ENCODE measurements around the gene PDE7B.

The PDE7B gene

GRCh38 chr6:136186363-136186762 is 334.9 kb downstream of the PDE7B start:
- Histone ChIP-seq H2BK12ac (ENCODE audit: low read length) (no peak overlapping the region), H3K14ac (ENCODE audit: low read length) (no peak overlapping the region), H3K4ac (ENCODE audit: low read depth, low read length) (no peak overlapping the region), H2AK5ac (ENCODE audit: low read length) (no peak overlapping the region), H4K12ac (ENCODE audit: low read depth, low read length) (no peak overlapping the region), H3K27ac (ENCODE audit: low read depth, low read length) (no peak overlapping the region), H3K79me2 (ENCODE audit: control insufficient read depth, insufficient read depth, low read length, poor library complexity) (no peaks in the 10 kb centered on the region), H4K8ac (ENCODE audit: low read depth, low read length) (no peak overlapping the region), H3K23ac (ENCODE audit: low read length) (no peak overlapping the region), H3K4me2 (ENCODE audit: low read length) (no peak overlapping the region), H3K36me3 (ENCODE audit: control insufficient read depth in 1 of 2, insufficient read depth in 2 of 2, low read length in 2 of 2) (no peaks in the 10 kb centered on the region), H4K91ac (ENCODE audit: low read depth, low read length) (no peak overlapping the region), H3K27me3 (ENCODE audit: insufficient read depth, low read length) (no peaks in the 10 kb centered on the region), H3K9ac (ENCODE audit: low read length) (no peak overlapping the region), H3K9me3 (ENCODE audit: insufficient read depth, low read depth, low read length) (no peaks in the 10 kb centered on the region), H3K4me1 (ENCODE audit: control insufficient read depth in 1 of 2, insufficient read depth in 2 of 2, low read length in 2 of 2) (no peaks in the 10 kb centered on the region), H2BK5ac (ENCODE audit: low read depth, low read length, poor library complexity) (no peak overlapping the region), H3K18ac (ENCODE audit: low read length) (no peak overlapping the region), H2BK120ac (ENCODE audit: insufficient read depth, low read length, poor library complexity) (no peak overlapping the region), H3K79me1 (ENCODE audit: low read length) (no peaks in the 10 kb centered on the region), H2AFZ (ENCODE audit: insufficient read depth, low read length, poor library complexity) (no peak overlapping the region), H3K4me3 (ENCODE audit: low read depth, low read length) (no peak overlapping the region)
- WGBS (ENCODE audit: extremely low coverage, insufficient coverage, insufficient read length), result no CpG with 5 or more reads among the region's 1 CpG
- DNase-seq, result no peak

DNA sequence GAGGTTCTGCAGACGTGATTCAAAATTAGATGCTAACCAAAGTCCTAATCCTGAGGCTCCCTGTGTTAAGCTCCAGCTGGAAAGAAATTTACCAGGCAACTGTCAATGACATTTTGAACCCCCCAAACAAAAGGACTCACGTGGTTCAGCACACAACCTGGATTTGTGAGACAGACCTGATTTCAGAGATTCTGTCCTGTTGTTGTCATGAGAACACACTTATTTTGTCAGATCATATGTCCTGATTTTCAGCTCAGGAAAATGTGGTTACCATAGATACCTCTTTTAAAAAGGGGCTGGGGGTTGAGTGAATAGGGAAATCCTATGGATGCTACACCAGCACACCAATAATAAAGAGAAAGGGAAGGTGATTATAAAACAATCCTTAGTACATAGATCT is 337.0 kb downstream of the PDE7B start:
- H2AK5ac ChIP-seq (ENCODE audit: low read length), result no peak overlapping the region
- H3K9ac ChIP-seq (ENCODE audit: low read length), result no peak overlapping the region

GRCh38 chr6:136189104-136189503 is 337.6 kb downstream of the PDE7B start:
- H3K4me2 ChIP-seq (ENCODE audit: low read length), result no peak overlapping the region
- no peaks in the 10 kb centered on the region for H3K4me1 ChIP-seq (ENCODE audit: control insufficient read depth in 1 of 2, insufficient read depth in 2 of 2, low read length in 2 of 2)
- H2BK120ac ChIP-seq (ENCODE audit: insufficient read depth, low read length, poor library complexity), result no peak overlapping the region
- no peak overlapping the region for H4K91ac ChIP-seq (ENCODE audit: low read depth, low read length)
- no CpG with 5 or more reads among the region's 3 CpGs for WGBS (ENCODE audit: extremely low coverage, insufficient coverage, insufficient read length)
- H2AK5ac ChIP-seq (ENCODE audit: low read length), result no peak overlapping the region
- H2AFZ ChIP-seq (ENCODE audit: insufficient read depth, low read length, poor library complexity), result no peak overlapping the region
- no peak overlapping the region for H4K8ac ChIP-seq (ENCODE audit: low read depth, low read length)
- no peak overlapping the region for H3K4ac ChIP-seq (ENCODE audit: low read depth, low read length)
- H4K12ac ChIP-seq (ENCODE audit: low read depth, low read length), result no peak overlapping the region
- H2BK5ac ChIP-seq (ENCODE audit: low read depth, low read length, poor library complexity), result no peak overlapping the region
- H3K9ac ChIP-seq (ENCODE audit: low read length), result no peak overlapping the region
- no peaks in the 10 kb centered on the region for H3K36me3 ChIP-seq (ENCODE audit: control insufficient read depth in 1 of 2, insufficient read depth in 2 of 2, low read length in 2 of 2)
- H3K9me3 ChIP-seq (ENCODE audit: insufficient read depth, low read depth, low read length), result no peaks in the 10 kb centered on the region
- H3K18ac ChIP-seq (ENCODE audit: low read length), result no peak overlapping the region
- no peak overlapping the region for H3K27ac ChIP-seq (ENCODE audit: low read depth, low read length)
- no peaks in the 10 kb centered on the region for H3K79me2 ChIP-seq (ENCODE audit: control insufficient read depth, insufficient read depth, low read length, poor library complexity)
- no peaks in the 10 kb centered on the region for H3K79me1 ChIP-seq (ENCODE audit: low read length)
- no peak for DNase-seq
- H3K23ac ChIP-seq (ENCODE audit: low read length), result no peak overlapping the region
- H3K4me3 ChIP-seq (ENCODE audit: low read depth, low read length), result no peak overlapping the region
- no peak overlapping the region for H3K14ac ChIP-seq (ENCODE audit: low read length)
- no peak overlapping the region for H2BK12ac ChIP-seq (ENCODE audit: low read length)
- H3K27me3 ChIP-seq (ENCODE audit: insufficient read depth, low read length), result no peaks in the 10 kb centered on the region

More for the DNA sequence above, 337.0 kb downstream of the PDE7B start:
- H4K8ac ChIP-seq (ENCODE audit: low read depth, low read length), result no peak overlapping the region
- no peak overlapping the region for H2BK120ac ChIP-seq (ENCODE audit: insufficient read depth, low read length, poor library complexity)
- DNase-seq, result no peak
- WGBS (ENCODE audit: extremely low coverage, insufficient coverage, insufficient read length), result no CpG with 5 or more reads among the region's 2 CpGs
- no peaks in the 10 kb centered on the region for H3K9me3 ChIP-seq (ENCODE audit: insufficient read depth, low read depth, low read length)
- H3K4me3 ChIP-seq (ENCODE audit: low read depth, low read length), result no peak overlapping the region
- H3K18ac ChIP-seq (ENCODE audit: low read length), result no peak overlapping the region
- no peak overlapping the region for H2BK5ac ChIP-seq (ENCODE audit: low read depth, low read length, poor library complexity)
- H3K79me2 ChIP-seq (ENCODE audit: control insufficient read depth, insufficient read depth, low read length, poor library complexity), result no peaks in the 10 kb centered on the region
- H2AFZ ChIP-seq (ENCODE audit: insufficient read depth, low read length, poor library complexity), result no peak overlapping the region
- H3K27ac ChIP-seq (ENCODE audit: low read depth, low read length), result no peak overlapping the region
- no peaks in the 10 kb centered on the region for H3K79me1 ChIP-seq (ENCODE audit: low read length)
- H4K91ac ChIP-seq (ENCODE audit: low read depth, low read length), result no peak overlapping the region
- no peak overlapping the region for H3K23ac ChIP-seq (ENCODE audit: low read length)
- no peaks in the 10 kb centered on the region for H3K4me1 ChIP-seq (ENCODE audit: control insufficient read depth in 1 of 2, insufficient read depth in 2 of 2, low read length in 2 of 2)
- no peak overlapping the region for H3K4ac ChIP-seq (ENCODE audit: low read depth, low read length)
- no peak overlapping the region for H3K14ac ChIP-seq (ENCODE audit: low read length)
- H2BK12ac ChIP-seq (ENCODE audit: low read length), result no peak overlapping the region
- H4K12ac ChIP-seq (ENCODE audit: low read depth, low read length), result no peak overlapping the region
- no peaks in the 10 kb centered on the region for H3K27me3 ChIP-seq (ENCODE audit: insufficient read depth, low read length)
- H3K4me2 ChIP-seq (ENCODE audit: low read length), result no peak overlapping the region
- no peaks in the 10 kb centered on the region for H3K36me3 ChIP-seq (ENCODE audit: control insufficient read depth in 1 of 2, insufficient read depth in 2 of 2, low read length in 2 of 2)

DNA sequence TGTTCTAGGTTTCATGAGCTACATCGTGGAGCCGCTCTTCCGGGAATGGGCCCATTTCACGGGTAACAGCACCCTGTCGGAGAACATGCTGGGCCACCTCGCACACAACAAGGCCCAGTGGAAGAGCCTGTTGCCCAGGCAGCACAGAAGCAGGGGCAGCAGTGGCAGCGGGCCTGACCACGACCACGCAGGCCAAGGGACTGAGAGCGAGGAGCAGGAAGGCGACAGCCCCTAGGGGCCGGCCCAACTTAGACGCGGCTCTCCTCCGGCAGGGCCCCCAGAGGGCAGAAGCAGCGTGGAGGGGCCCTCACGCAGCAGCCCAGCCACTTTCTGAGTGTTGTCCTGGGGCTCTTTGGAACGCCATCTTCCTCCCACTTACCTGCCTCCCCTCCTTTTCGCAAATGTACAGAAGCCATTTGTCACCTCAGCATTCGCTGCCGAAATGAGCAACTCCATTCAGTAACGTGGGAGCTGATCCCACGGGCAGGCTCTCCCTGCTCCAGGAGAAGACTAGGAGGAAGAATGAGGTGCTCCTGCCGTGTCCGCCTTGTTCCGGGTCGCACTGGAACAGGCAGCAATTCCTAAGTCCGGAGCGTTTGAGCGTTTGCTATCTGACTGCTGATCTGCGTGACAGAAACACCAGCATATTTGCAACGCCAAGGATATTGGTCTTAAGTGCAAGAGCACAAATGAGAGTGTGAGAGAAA is 340.3 kb downstream of the PDE7B start:
- no peaks in the 10 kb centered on the region for H3K27me3 ChIP-seq (ENCODE audit: insufficient read depth, low read length)
- no CpG with 5 or more reads among the region's 32 CpGs for WGBS (ENCODE audit: extremely low coverage, insufficient coverage, insufficient read length)
- DNase-seq, result peak in 1 of 2 donors; percentile 57
- no peaks in the 10 kb centered on the region for H3K9me3 ChIP-seq (ENCODE audit: insufficient read depth, low read depth, low read length)
- H3K79me1 ChIP-seq (ENCODE audit: low read length), result no peaks in the 10 kb centered on the region
- H3K4me2 ChIP-seq (ENCODE audit: low read length), result no peak overlapping the region
- H3K9ac ChIP-seq (ENCODE audit: low read length), result no peak overlapping the region
- H3K79me2 ChIP-seq (ENCODE audit: control insufficient read depth, insufficient read depth, low read length, poor library complexity), result no peaks in the 10 kb centered on the region
- no peaks in the 10 kb centered on the region for H3K36me3 ChIP-seq (ENCODE audit: control insufficient read depth in 1 of 2, insufficient read depth in 2 of 2, low read length in 2 of 2)
- H3K27ac ChIP-seq (ENCODE audit: low read depth, low read length), result no peak overlapping the region
- no peak overlapping the region for H3K14ac ChIP-seq (ENCODE audit: low read length)
- H4K8ac ChIP-seq (ENCODE audit: low read depth, low read length), result no peak overlapping the region
- no peak overlapping the region for H3K18ac ChIP-seq (ENCODE audit: low read length)
- no peak overlapping the region for H2BK120ac ChIP-seq (ENCODE audit: insufficient read depth, low read length, poor library complexity)
- no peaks in the 10 kb centered on the region for H3K4me1 ChIP-seq (ENCODE audit: control insufficient read depth in 1 of 2, insufficient read depth in 2 of 2, low read length in 2 of 2)
- H3K4me3 ChIP-seq (ENCODE audit: low read depth, low read length), result no peak overlapping the region
- no peak overlapping the region for H3K23ac ChIP-seq (ENCODE audit: low read length)
- H2BK5ac ChIP-seq (ENCODE audit: low read depth, low read length, poor library complexity), result no peak overlapping the region
- no peak overlapping the region for H2BK12ac ChIP-seq (ENCODE audit: low read length)
- H4K91ac ChIP-seq (ENCODE audit: low read depth, low read length), result no peak overlapping the region
- no peak overlapping the region for H2AFZ ChIP-seq (ENCODE audit: insufficient read depth, low read length, poor library complexity)
- H3K4ac ChIP-seq (ENCODE audit: low read depth, low read length), result no peak overlapping the region
- H2AK5ac ChIP-seq (ENCODE audit: low read length), result no peak overlapping the region
- H4K12ac ChIP-seq (ENCODE audit: low read depth, low read length), result no peak overlapping the region
